Thymus (tissue), 11 donors: Measurements from ENCODE around the gene VPS11. TPM values are rescaled to one million over a fixed set of nuclear protein-coding genes. Genes with fewer than 3 reads are reported as not detected.
A peak's percentile ranks its signal among the peaks of the same experiment; 100 is the strongest.

Experiments used
- DNase-seq, 9 donors: peaks; one replicate each; pipeline ENCODE4 v3.0.0-alpha.2; 2013; ENCODE audit warnings: low spot score in 9 of 9, low read depth in 6 of 9, missing footprints in 1 of 9
- H3K27ac ChIP-seq, 2 donors: one replicate each; pipeline ENCODE4 v1.5.1; 2013; ENCODE audit warnings: control low read depth in 1 of 2, low read depth in 1 of 2, low read length in 1 of 2, mild to moderate bottlenecking in 1 of 2, moderate library complexity in 1 of 2
- H3K27me3 ChIP-seq, 2 donors: one replicate each; pipeline ENCODE4 v1.5.1; 2013; ENCODE audit warnings: low read length in 1 of 2; ENCODE audit not compliant: control insufficient read depth in 2 of 2, insufficient read depth in 1 of 2
- H3K36me3 ChIP-seq, 2 donors: one replicate each; pipeline ENCODE4 v1.5.1; 2013; ENCODE audit warnings: low read length in 1 of 2, mild to moderate bottlenecking in 1 of 2, moderate library complexity in 1 of 2; ENCODE audit not compliant: control insufficient read depth in 2 of 2, insufficient read depth in 2 of 2
- H3K4me1 ChIP-seq, 2 donors: one replicate each; pipeline ENCODE4 v1.5.1; 2013; ENCODE audit warnings: low read length in 2 of 2; ENCODE audit not compliant: control insufficient read depth in 2 of 2, insufficient read depth in 2 of 2
- H3K4me3 ChIP-seq, 2 donors: one replicate each; pipeline ENCODE4 v1.5.1; 2013; ENCODE audit warnings: low read length in 2 of 2, control low read depth in 1 of 2, mild to moderate bottlenecking in 1 of 2
- H3K9me3 ChIP-seq, 2 donors: one replicate each; pipeline ENCODE4 v1.5.1; 2013; ENCODE audit warnings: low read length in 1 of 2, mild to moderate bottlenecking in 1 of 2; ENCODE audit not compliant: control insufficient read depth in 2 of 2, insufficient read depth in 1 of 2
- WGBS: extraction: QIAGEN DNeasy Blood & Tissue Kit; methylation state at CpG from one replicate; pipeline ENCODE4 v1.1.7; 2013; 5-methylcytosine and 5-hydroxymethylcytosine counted together
- polyA plus RNA-seq: library from polyadenylated mRNA; stranded (reverse); fragments of 200-250 nt; gene quantifications from one replicate; pipeline ENCODE4 v1.2.3, GENCODE V29; 2013
- total RNA-seq: library from RNA; stranded (reverse); fragments of 120-200 nt; gene quantifications from one replicate; pipeline ENCODE4 v1.2.4, GENCODE V29; 2013
- donor health status: healthy.

The VPS11 gene
- total and polyA plus RNA-seq, 2 donors: 29.6 to 51.4 TPM

- H3K36me3 ChIP-seq: peaks cover 18 to 55% of the 10 kb centered on the region in 2 donors
- WGBS: 66% methylated on average over 12 of the region's 12 CpGs
- no peak for DNase-seq
- H3K9me3 ChIP-seq: peaks cover 1 to 3% of the 10 kb centered on the region in 2 donors
- H3K27ac ChIP-seq: peak overlapping the region; percentile 37 to 88
- H3K27me3 ChIP-seq: no peaks in the 10 kb centered on the region
- peak overlapping the region; percentile 59 to 85 for H3K4me3 ChIP-seq
- peaks cover 21 to 34% of the 10 kb centered on the region in 2 donors for H3K4me1 ChIP-seq
Measured at GRCh38 chr11:119092880-119093842, 25.5 kb downstream of the VPS11 start.

GRCh38 chr11:119093942-119094815 is 26.6 kb downstream of the VPS11 start:
- peak overlapping the region; percentile 83 to 88 for H3K27ac ChIP-seq
- peaks cover 18 to 58% of the 10 kb centered on the region in 2 donors for H3K36me3 ChIP-seq
- WGBS: under 1% methylated on average over 81 of the region's 81 CpGs
- H3K9me3 ChIP-seq: peaks cover 1 to 3% of the 10 kb centered on the region in 2 donors
- peak in 3 of 9 donors; percentile 32 to 53 (median 39) for DNase-seq
- peak overlapping the region; percentile 59 to 85 for H3K4me3 ChIP-seq
- H3K27me3 ChIP-seq: no peaks in the 10 kb centered on the region
- peaks cover 21 to 34% of the 10 kb centered on the region in 2 donors for H3K4me1 ChIP-seq

GRCh38 chr11:119094816-119095065 is 27.1 kb downstream of the VPS11 start:
- H3K36me3 ChIP-seq: peaks cover 18 to 56% of the 10 kb centered on the region in 2 donors
- peaks cover 21 to 34% of the 10 kb centered on the region in 2 donors for H3K4me1 ChIP-seq
- peak overlapping the region; percentile 59 to 85 for H3K4me3 ChIP-seq
- H3K27ac ChIP-seq: peak overlapping the region; percentile 83 to 88
- H3K27me3 ChIP-seq: no peaks in the 10 kb centered on the region
- peaks cover 1 to 3% of the 10 kb centered on the region in 2 donors for H3K9me3 ChIP-seq
- peak in 1 of 9 donors; percentile 64 for DNase-seq
- WGBS: 0% methylated on average over 19 of the region's 19 CpGs

DNA sequence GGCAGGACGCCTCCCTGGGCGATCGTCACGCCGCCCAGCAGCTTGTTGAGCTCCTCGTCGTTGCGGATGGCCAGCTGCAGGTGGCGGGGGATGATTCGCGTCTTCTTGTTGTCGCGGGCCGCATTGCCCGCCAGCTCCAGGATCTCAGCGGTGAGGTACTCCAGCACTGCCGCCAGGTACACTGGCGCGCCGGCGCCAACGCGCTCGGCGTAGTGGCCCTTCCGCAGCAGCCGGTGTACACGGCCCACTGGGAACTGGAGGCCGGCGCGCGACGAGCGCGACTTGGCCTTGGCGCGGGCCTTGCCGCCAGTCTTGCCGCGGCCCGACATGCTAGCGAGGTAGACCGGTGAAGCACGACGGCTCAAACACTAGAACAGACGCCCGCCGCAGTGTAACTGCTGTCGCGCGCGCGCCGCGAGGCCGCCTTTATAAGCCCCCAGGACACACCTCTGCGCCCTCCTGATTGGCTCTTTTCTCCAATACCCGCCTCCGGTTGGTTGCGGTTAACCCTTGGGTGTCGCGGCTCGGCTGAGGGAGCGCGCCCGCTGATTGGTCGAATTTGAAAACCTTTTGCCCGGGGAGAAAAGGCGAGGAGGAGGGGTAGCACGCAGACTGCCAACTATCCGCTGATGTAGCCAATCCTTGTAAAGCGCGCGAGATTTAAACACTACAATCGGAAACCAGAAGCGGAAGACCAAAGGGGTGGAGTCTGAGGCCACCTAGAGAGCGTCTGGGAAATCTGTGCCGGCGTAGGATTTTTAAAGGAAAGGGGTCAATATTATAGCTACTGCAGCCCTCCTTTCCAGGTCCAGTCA is 27.7 kb downstream of the VPS11 start:
- Histone ChIP-seq H3K27me3 (no peaks in the 10 kb centered on the region), H3K4me1 (peaks cover 23 to 37% of the 10 kb centered on the region in 2 donors), H3K9me3 (peaks cover 1 to 3% of the 10 kb centered on the region in 2 donors), H3K27ac (peak overlapping the region; percentile 83 to 88), H3K36me3 (peaks cover 18 to 54% of the 10 kb centered on the region in 2 donors), H3K4me3 (peak overlapping the region; percentile 59 to 85)
- DNase-seq: peak; percentile 97 to 100 (median 99)
- under 1% methylated on average over 79 of the region's 79 CpGs for WGBS

GRCh38 chr11:119099711-119100110 is 32.1 kb downstream of the VPS11 start:
- H3K9me3 ChIP-seq: peaks cover 0 to 1% of the 10 kb centered on the region in 2 donors
- no peak overlapping the region for H3K27ac ChIP-seq
- H3K36me3 ChIP-seq: peaks cover 8 to 22% of the 10 kb centered on the region in 2 donors
- H3K4me1 ChIP-seq: peaks cover 14 to 35% of the 10 kb centered on the region in 2 donors
- H3K4me3 ChIP-seq: no peak overlapping the region
- no peak for DNase-seq
- H3K27me3 ChIP-seq: no peaks in the 10 kb centered on the region
- 69% methylated on average over 6 of the region's 6 CpGs for WGBS

DNA sequence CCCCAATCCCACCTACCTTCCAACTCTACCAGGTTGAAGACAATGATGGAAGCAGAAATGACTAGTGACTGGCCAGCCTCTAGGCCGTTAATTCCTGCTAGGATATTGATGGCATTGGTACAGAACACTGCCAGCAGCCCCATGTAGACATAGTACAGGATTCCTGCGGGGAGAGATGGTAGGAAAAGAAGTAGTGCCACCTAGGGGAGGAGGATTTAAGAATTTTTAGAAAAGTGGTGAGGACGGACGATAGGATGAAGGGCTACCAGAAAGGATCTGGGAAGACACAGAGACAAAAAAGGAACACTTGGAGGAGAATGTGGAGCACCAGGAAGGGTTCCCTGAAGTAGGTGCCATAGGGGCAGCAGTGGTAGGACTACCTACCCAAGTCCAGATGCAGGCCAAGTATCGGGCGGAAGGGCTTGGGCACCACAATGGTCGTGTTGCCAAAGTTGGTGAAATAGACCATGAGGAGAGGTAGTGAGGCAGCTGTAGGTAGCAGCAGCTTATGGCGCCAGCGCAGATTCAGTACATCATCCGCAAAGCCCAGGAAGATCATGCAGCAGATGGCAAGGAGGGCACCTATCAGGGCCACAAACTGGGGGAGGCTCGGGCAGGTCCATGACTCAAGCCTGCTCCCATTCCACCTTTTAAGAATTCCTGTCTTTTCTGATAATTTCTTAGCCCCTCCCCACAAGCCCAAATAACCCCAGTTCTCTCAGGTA is 32.8 kb downstream of the VPS11 start:
- Histone ChIP-seq H3K4me3 (peak overlapping the region; percentile 58 to 88), H3K27me3 (no peaks in the 10 kb centered on the region), H3K4me1 (peaks cover 14 to 35% of the 10 kb centered on the region in 2 donors), H3K36me3 (peaks cover 8 to 22% of the 10 kb centered on the region in 2 donors), H3K9me3 (no peaks in the 10 kb centered on the region), H3K27ac (no peak overlapping the region)
- 67% methylated on average over 11 of the region's 11 CpGs for WGBS
- DNase-seq: no peak

DNA sequence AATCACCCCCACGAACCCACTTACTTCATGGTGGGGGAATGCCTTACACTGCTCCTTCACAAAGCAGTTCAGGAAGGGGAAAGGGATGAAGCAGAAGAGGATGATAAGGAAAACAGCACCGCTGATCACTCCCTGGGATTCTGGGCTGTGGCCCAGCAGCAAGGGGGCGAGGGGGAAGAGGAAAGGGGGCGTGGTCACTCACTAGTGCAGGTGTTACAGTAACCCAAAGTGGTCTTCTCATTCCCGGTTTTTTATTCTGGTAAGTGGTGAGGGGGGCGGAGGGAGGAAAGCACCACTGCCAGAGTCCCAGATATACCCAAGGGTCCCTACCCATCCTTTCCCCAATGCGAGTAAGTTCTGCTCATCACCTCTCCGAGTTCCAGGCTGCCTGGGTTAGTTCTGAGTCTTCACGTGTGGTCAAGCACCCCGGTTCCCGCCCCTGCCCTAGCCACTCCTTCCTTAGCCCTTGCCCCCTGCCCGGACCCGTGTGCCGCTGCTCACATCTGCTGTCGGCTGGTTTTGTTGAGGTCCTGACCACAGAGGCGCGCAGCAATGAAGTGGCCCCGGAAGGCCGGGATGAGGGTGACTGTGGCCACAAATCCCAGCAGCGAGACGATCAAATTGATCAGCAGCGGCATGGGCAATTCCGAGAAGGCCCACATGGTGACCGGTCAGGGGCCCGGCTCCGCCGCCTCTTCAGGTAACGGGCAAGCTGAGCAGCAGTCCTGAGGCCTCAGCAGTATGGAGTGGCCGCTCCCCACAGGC is 33.6 kb downstream of the VPS11 start:
- H3K9me3 ChIP-seq: no peaks in the 10 kb centered on the region
- no peaks in the 10 kb centered on the region for H3K27me3 ChIP-seq
- H3K4me1 ChIP-seq: peaks cover 9 to 30% of the 10 kb centered on the region in 2 donors
- H3K4me3 ChIP-seq: peak overlapping the region; percentile 58 to 88
- H3K36me3 ChIP-seq: peaks cover 8 to 22% of the 10 kb centered on the region in 2 donors
- H3K27ac ChIP-seq: peak overlapping the region; percentile 88 to 96
- WGBS: 3% methylated on average over 29 of the region's 29 CpGs
- no peak for DNase-seq
